SK-N-SH (cell line): ENCODE data around the gene GUK1. TPM values are rescaled to one million over a fixed set of nuclear protein-coding genes. Genes with fewer than 3 reads are reported as not detected.

Experiments used
- CTCF ChIA-PET: fragments of 300-600, 350-600 bp; formaldehyde crosslinking; extraction: SDS; loops from one replicate; lab custom pipeline; 2021; lab: Yijun Ruan, JAX
- POLR2A ChIA-PET: fragments of 350-600 bp; sonication (Branson Sonifier 250); formaldehyde crosslinking; extraction: SDS; loops from one replicate; lab custom pipeline; 2020; ENCODE audit warnings: antibody characterized with exemption, inconsistent platforms; lab: Yijun Ruan, JAX
- DNase-seq: peaks from one replicate; pipeline ENCODE4 v3.0.0; 2012
- H2AFZ ChIP-seq: fragments of 200-600 bp; sonication (generic); 2 replicates; pipeline ENCODE4 v1.8.1; 2016; ENCODE audit warnings: antibody characterized with exemption, mild to moderate bottlenecking, low read depth
- H3F3A ChIP-seq: fragments of 200-600 bp; sonication (generic); replicated peaks from 2 replicates; pipeline ENCODE3; 2016; ENCODE audit warnings: antibody characterized with exemption, mild to moderate bottlenecking; ENCODE audit not compliant: insufficient read depth
- H3K27ac ChIP-seq, 2 experiments: fragments of 200-500 bp in 1 of 2; fragments of 200-600 bp in 1 of 2; sonication (Bioruptor generic) in 1 of 2; sonication (generic), shearing (Covaris generic) in 1 of 2; 2 replicates each; pipeline versions ENCODE4 v1.5.1 to v1.6.1; 2014 to 2016; ENCODE audit warnings: low read depth in 2 of 2, inconsistent platforms in 1 of 2, low read length in 1 of 2, mild to moderate bottlenecking in 1 of 2, mixed read lengths in 1 of 2
- H3K27me3 ChIP-seq: fragments of 200-600 bp; sonication (generic), shearing (Covaris generic); 2 replicates; pipeline ENCODE4 v1.6.1; 2016; ENCODE audit warnings: mixed run types; ENCODE audit not compliant: insufficient read depth
- H3K36me3 ChIP-seq, 2 experiments: fragments of 200-500 bp in 1 of 2; fragments of 200-600 bp in 1 of 2; sonication (Bioruptor generic) in 1 of 2; sonication (generic) in 1 of 2; replicated peaks in 1 of 2; 2 replicates each; pipeline versions ENCODE3 to v1.5.1; 2014 to 2016; ENCODE audit warnings: low read length in 1 of 2, mild to moderate bottlenecking in 1 of 2; ENCODE audit not compliant: insufficient read depth in 2 of 2, control insufficient read depth in 1 of 2
- H3K4me1 ChIP-seq, 2 experiments: fragments of 200-500 bp in 1 of 2; fragments of 200-600 bp in 1 of 2; sonication (Bioruptor generic) in 1 of 2; sonication (generic), shearing (Covaris generic) in 1 of 2; 2 replicates each; pipeline versions ENCODE4 v1.5.1 to v1.6.1; 2014 to 2016; ENCODE audit warnings: low read depth in 1 of 2, low read length in 1 of 2, mixed run types in 1 of 2; ENCODE audit not compliant: insufficient read depth in 2 of 2, control insufficient read depth in 1 of 2
- H3K4me2 ChIP-seq: fragments of 200-600 bp; sonication (generic), shearing (Covaris generic); 2 replicates; pipeline ENCODE4 v1.6.1; 2017; ENCODE audit warnings: mixed run types
- H3K4me3 ChIP-seq, 2 experiments: fragments of 200-500 bp in 1 of 2; fragments of 200-600 bp in 1 of 2; sonication (Bioruptor generic) in 1 of 2; sonication (generic), shearing (Covaris generic) in 1 of 2; 2 replicates each; pipeline versions ENCODE4 v1.5.1 to v1.8.1; 2014 to 2016; ENCODE audit warnings: low read depth in 2 of 2, inconsistent platforms in 1 of 2, low read length in 1 of 2, mild to moderate bottlenecking in 1 of 2, mixed read lengths in 1 of 2, moderate library complexity in 1 of 2
- H3K79me2 ChIP-seq: fragments of 200-600 bp; sonication (generic); 2 replicates; pipeline ENCODE4 v1.8.1; 2017; ENCODE audit warnings: mild to moderate bottlenecking; ENCODE audit not compliant: insufficient read depth
- H3K9ac ChIP-seq: fragments of 200-600 bp; sonication (generic); 2 replicates; pipeline ENCODE4 v1.6.1; 2017; ENCODE audit warnings: mixed run types
- H3K9me2 ChIP-seq: fragments of 200-600 bp; sonication (generic); 2 replicates; pipeline ENCODE4 v1.6.1; 2017; ENCODE audit warnings: mixed run types
- H3K9me3 ChIP-seq: fragments of 200-600 bp; sonication (generic); 2 replicates; pipeline ENCODE4 v1.6.1; 2017; ENCODE audit warnings: mixed run types, mild to moderate bottlenecking, moderate library complexity
- H4K20me1 ChIP-seq: fragments of 200-600 bp; sonication (generic); 2 replicates; pipeline ENCODE4 v1.6.1; 2017; ENCODE audit warnings: mild to moderate bottlenecking, mixed run types; ENCODE audit not compliant: insufficient read depth
- JUND ChIP-seq: IDR thresholded peaks from 2 replicates; pipeline ENCODE4 v1.4.0; 2012
- TCF12 ChIP-seq: IDR thresholded peaks from 2 replicates; pipeline ENCODE4 v1.4.0; 2012
- WGBS: methylation state at CpG from one replicate; pipeline ENCODE4 v1.1.6; 2017; ENCODE audit warnings: low lambda C conversion rate; 5-methylcytosine and 5-hydroxymethylcytosine counted together
- polyA plus RNA-seq, 3 experiments: library from polyadenylated mRNA; depleted of rRNA; stranded (reverse); fragments of >200 nt; gene quantifications; 2 replicates each; pipeline ENCODE4 v1.2.3, GENCODE V29; 2012
- TF ChIP-seq, protein P1 (sequence below): IDR thresholded peaks from 2 replicates; pipeline ENCODE4 v1.6.1; 2012; ENCODE audit warnings: mild to moderate bottlenecking, low read depth, low read length, moderate library complexity

The GUK1 gene
- polyA plus RNA-seq, 1 of the 3 experiments (the other 2 are of a cell fraction): 742 TPM

DNA sequence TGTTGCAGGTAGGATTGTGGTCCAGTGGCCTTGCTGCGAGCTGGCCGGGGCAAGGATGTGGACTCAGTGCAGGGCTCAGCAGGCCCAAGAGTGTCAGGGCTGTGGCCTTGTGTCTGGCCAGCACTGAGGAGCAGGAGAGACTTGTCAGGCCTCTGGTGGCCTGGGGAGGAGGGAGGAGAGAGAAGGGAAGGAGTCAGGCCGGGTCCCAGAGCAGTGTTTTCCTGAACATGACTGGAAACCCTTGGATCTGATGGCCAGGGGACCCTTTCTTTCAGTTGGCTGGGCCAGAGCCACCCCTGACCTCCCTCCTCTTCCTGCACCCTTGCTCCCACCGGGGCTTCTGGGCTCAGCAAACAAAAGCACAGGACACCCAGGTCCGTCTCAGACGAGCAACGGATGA lies 30.6 kb downstream of the GUK1 start (continued):
- TF ChIP-seq, protein P1, sequence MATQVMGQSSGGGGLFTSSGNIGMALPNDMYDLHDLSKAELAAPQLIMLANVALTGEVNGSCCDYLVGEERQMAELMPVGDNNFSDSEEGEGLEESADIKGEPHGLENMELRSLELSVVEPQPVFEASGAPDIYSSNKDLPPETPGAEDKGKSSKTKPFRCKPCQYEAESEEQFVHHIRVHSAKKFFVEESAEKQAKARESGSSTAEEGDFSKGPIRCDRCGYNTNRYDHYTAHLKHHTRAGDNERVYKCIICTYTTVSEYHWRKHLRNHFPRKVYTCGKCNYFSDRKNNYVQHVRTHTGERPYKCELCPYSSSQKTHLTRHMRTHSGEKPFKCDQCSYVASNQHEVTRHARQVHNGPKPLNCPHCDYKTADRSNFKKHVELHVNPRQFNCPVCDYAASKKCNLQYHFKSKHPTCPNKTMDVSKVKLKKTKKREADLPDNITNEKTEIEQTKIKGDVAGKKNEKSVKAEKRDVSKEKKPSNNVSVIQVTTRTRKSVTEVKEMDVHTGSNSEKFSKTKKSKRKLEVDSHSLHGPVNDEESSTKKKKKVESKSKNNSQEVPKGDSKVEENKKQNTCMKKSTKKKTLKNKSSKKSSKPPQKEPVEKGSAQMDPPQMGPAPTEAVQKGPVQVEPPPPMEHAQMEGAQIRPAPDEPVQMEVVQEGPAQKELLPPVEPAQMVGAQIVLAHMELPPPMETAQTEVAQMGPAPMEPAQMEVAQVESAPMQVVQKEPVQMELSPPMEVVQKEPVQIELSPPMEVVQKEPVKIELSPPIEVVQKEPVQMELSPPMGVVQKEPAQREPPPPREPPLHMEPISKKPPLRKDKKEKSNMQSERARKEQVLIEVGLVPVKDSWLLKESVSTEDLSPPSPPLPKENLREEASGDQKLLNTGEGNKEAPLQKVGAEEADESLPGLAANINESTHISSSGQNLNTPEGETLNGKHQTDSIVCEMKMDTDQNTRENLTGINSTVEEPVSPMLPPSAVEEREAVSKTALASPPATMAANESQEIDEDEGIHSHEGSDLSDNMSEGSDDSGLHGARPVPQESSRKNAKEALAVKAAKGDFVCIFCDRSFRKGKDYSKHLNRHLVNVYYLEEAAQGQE: no peak
- no peak for TF ChIP-seq JUND

DNA sequence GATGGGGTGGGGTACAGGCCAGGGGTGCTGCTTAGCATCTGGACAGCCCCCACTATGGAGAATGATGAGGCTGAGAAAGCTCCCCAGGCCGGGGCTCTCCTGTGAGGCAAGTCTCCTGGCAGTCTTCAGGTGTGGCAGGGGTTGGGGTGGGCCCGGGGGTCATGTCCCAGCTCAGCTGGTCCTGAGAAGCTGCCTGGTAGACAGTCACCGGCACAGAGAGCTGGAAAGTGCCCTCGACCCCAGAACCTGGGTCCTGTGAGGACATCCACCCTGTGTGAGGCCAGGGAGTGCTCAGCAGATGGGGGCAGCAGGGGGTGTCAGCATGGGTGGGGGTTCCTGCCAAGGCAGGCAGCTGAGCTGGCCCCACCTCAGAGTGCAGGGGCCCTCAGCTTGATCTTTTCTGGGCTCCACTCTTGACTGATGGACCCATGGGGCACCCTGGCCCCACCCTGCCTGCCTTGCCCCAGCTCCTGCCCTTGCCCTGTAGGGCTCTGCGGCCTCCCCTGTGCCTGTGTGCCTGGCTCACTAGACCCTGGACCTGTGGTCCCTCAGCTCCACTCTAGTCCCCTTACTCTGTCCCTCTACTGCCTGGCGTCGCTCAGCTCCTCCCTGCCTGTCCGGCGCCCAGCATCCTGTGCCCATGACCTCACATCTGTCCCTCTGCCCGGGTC lies 31.3 kb downstream of the GUK1 start:
- DNase-seq: no peak
- no peak for TF ChIP-seq TCF12
- TF ChIP-seq, protein P1: no peak
- H3K4me2 ChIP-seq: no peak overlapping the region

More for the DNA sequence above, 31.3 kb downstream of the GUK1 start:
- Histone ChIP-seq H3K79me2 (peaks cover 26% of the 10 kb centered on the region), H3F3A (no peaks in the 10 kb centered on the region), H3K9me2 (no peaks in the 10 kb centered on the region), H3K27ac (no peak overlapping the region), H3K27me3 (no peaks in the 10 kb centered on the region), H3K4me3 (no peak overlapping the region), H3K36me3 (peaks cover 0 to 2% of the 10 kb centered on the region in 2 experiments), H3K4me1 (peaks cover 6 to 8% of the 10 kb centered on the region in 2 experiments; a peak in 3 of 4 replicates), H3K9me3 (no peaks in the 10 kb centered on the region), H2AFZ (no peak overlapping the region), H3K9ac (no peak overlapping the region), H4K20me1 (no peaks in the 10 kb centered on the region)
- ChIA-PET POLR2A (interaction anchor here (0.6 kb wide), 1 partner anchor 315 kb away, joined by 3 read pairs; no protein-coding TSS in a partner anchor), CTCF (interaction anchor here (0.8 to 1.3 kb wide), 3 partner anchors 8 to 41 kb away, joined by 3 to 4 read pairs (median 3); no protein-coding TSS in a partner anchor)
- WGBS: 69% methylated on average over 6 of the region's 10 CpGs
